GM06990 (cell line): ENCODE measurements around the gene NUSAP1.
"Not testable (repeated sequence)": the region's sequence is repeated elsewhere in the genome, so short reads cannot be mapped to it uniquely, and the experiment has no call there.

Source experiments
- DNase-seq: peaks from one replicate; pipeline ENCODE4 v3.0.0-alpha.2; 2011; ENCODE audit not compliant: insufficient read length; ENCODE audit errors: extremely low read depth
- H3K27me3 ChIP-seq: replicated peaks from 2 replicates; pipeline ENCODE4 v1.6.0; 2011; ENCODE audit warnings: low read length; ENCODE audit not compliant: control insufficient read depth, insufficient read depth
- H3K36me3 ChIP-seq: 2 replicates; pipeline ENCODE4 v1.5.1; 2011; ENCODE audit warnings: low read length; ENCODE audit not compliant: control insufficient read depth, insufficient read depth
- H3K4me3 ChIP-seq: replicated peaks from 2 replicates; pipeline ENCODE4 v1.5.1; 2011; ENCODE audit warnings: low read depth, mild to moderate bottlenecking, control low read depth, low read length
- CTCF ChIP-seq: IDR thresholded peaks from 2 replicates; pipeline ENCODE4 v1.5.1; 2011; ENCODE audit warnings: low read length, control low read depth, mild to moderate bottlenecking, inconsistent platforms; ENCODE audit not compliant: insufficient read depth, poor library complexity, severe bottlenecking

Gene NUSAP1

GRCh38 chr15:41301587-41301986 is 31.1 kb upstream of the NUSAP1 start:
- Histone ChIP-seq H3K36me3 (peaks cover 3% of the 10 kb centered on the region), H3K4me3 (no peak overlapping the region), H3K27me3 (no peaks in the 10 kb centered on the region)
- DNase-seq, result no peak
- TF ChIP-seq CTCF, result no peak

- Histone ChIP-seq H3K36me3 (peaks cover 2% of the 10 kb centered on the region; the same call in 1 of the 2 replicates), H3K27me3 (no peaks in the 10 kb centered on the region), H3K4me3 (no peak overlapping the region)
- TF ChIP-seq CTCF, result no peak
- no peak for DNase-seq
These were observed 28.4 kb upstream of the NUSAP1 start for GRCh38 chr15:41304149-41304770.

GRCh38 chr15:41307679-41308078 is 25.0 kb upstream of the NUSAP1 start:
- no peaks in the 10 kb centered on the region for H3K27me3 ChIP-seq
- TF ChIP-seq CTCF, result no peak
- H3K36me3 ChIP-seq, result peaks cover 2% of the 10 kb centered on the region
- H3K4me3 ChIP-seq, result no peak overlapping the region
- no peak for DNase-seq

- H3K4me3 ChIP-seq, result no peak overlapping the region
- peaks cover 4% of the 10 kb centered on the region for H3K36me3 ChIP-seq
These were observed 23.3 kb upstream of the NUSAP1 start for GRCh38 chr15:41309226-41309905.

GRCh38 chr15:41320805-41321330 is 11.8 kb upstream of the NUSAP1 start:
- H3K36me3 ChIP-seq, H3K4me3 ChIP-seq, H3K27me3 ChIP-seq, DNase-seq: not testable (repeated sequence)

More at GRCh38 chr15:41309226-41309905, 23.3 kb upstream of the NUSAP1 start:
- DNase-seq, result no peak
- TF ChIP-seq CTCF, result no peak
- no peaks in the 10 kb centered on the region for H3K27me3 ChIP-seq

GRCh38 chr15:41323611-41324010 is 9.1 kb upstream of the NUSAP1 start:
- Histone ChIP-seq H3K36me3 (peaks cover 2% of the 10 kb centered on the region), H3K4me3 (no peak overlapping the region), H3K27me3 (no peaks in the 10 kb centered on the region)
- peak; percentile 33 for DNase-seq
- no peak for TF ChIP-seq CTCF
